DMS153 treated with DMSO at 0.1 percent for 48 hours (cell line): ENCODE data around the gene ASIC5.

Experiments
- DNase-seq: peaks from one replicate; lab custom pipeline; 2025; ENCODE audit not compliant: unreplicated experiment; lab: John Stamatoyannopoulos, UW

ASIC5 gene

DNA sequence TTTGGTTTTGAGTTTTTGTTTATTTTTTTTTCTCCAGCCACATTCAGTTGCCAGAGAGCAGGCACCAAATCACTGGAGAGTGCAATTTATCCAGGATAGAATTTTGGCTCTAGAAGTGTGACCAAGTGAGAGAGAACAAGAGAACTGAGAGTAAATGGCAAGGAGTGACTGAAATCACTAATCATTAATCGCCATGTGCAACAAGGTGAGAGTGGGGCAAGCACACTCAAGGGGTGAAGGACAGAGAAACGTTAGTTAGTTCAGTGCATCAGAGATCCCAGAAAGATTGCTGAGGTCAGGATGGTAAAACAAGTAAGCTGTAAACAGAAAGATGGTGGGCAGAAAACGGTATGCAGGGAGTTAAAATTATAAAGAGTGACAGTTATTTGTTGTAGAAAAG, 17.8 kb upstream of the ASIC5 start:
- DNase-seq, result no peak

DNA sequence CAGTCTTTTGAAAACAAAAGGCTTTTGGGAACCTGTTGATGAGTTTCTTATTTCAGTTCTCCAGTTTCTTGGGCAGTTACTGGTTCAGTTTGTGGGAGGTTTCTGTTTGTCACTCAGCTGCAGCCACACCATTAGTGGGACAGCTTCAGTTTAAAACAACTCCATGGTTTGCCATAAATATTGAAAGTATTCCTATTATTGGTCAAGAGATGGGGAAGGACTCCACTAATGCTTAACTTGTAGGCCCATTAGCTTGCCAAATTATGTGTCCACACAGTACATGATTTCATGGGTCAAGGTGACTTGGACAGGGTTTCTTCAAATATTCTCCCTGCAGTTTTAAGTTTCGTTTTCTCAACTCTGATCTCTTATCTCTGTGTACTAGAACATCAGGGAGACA, 15.5 kb upstream of the ASIC5 start:
- no peak for DNase-seq

DNA sequence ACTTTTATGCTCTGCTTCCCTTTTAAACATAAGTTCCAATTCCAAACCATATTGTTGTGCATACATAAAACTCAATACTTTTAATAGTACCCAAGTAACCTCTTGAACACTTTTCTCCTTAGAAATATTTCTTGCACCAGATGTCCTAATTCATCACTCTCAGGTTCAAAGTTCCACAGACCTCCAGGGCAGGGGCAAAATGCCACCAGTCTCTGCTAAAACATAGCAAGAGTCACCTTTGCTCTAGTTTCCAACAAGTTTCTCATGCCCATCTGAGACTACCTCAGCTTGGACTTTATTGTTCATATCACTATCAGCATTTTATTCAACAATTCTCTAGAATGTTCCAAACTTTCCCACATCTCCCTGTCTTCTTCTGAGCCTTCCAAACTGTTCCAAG, 13.7 kb upstream of the ASIC5 start:
- no peak for DNase-seq

DNA sequence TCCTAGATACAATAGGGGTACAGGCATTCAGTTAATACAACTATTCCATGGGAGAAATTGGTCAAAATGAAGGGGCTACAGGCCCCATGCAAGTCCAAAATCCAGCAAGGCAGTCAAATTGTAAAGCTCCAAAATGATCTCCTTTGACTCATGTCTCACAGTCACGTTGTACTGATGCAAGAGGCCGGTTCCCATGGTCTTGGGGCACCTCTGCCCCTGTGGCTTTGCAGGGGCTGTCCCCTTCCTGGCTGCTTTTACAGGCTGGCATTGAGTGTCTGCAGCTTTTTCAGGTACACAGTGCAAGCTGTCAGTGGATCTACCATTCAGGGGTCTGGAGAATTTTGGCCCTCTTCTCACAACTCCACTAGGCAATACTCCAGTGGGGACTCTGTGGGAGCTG, 12.5 kb upstream of the ASIC5 start:
- no peak for DNase-seq

DNA sequence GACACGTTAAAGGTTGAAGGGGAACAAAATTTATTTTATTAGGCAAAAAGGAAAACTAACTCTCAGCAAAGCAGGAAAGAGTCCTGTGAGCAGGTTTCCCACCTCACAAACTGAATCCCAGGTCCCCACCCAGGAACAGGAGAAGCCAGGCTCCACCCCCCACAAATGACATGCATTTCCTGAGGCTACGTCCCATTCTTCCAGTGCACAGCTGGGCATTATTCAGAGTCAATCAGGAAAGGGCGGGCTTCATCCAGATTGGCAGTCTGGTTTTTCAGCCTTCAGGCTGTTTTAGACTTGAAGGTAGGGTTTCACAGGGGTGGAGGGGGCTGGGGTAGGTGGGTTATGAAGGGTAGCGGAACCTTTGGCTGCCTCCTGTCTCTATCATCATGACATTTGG, 11.9 kb upstream of the ASIC5 start:
- no peak for DNase-seq

DNA sequence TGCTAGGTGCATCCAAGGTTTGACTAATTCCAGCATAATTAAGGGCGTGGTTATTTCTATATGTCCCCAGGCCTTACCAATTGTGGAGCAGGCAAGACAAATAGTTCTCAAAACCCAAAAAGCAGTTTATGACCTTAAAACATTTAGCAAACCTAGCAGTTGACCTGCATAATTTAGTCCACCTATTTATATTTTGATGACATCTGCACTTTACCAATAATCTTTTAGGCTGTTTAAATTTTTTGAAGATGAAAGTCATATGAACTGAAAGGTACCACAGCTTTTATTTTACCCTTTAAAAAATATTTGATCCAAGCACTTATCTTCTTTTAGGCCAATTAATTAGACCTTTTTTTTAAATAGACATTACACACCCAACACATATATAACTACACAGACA, 9.8 kb upstream of the ASIC5 start:
- no peak for DNase-seq

DNA sequence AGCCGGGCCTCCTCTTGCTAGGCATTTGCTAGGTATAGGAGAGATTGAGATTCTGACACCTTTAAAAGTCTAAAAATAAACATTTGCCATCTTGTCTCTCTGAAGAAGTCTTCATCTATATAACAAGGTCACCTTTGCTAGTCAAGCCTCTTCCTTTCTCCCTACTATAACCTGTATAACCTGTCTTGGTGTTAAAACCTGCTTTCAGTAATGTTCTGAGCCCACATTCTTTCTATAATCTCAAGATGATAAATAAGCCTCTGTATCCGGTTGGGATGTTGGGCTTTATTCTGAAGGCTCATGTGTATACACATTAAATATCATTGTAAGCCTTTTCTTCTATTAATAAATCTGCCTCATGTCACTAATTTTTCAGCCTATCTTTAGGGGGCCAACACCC, 10.2 kb downstream of the ASIC5 start:
- DNase-seq, result no peak

DNA sequence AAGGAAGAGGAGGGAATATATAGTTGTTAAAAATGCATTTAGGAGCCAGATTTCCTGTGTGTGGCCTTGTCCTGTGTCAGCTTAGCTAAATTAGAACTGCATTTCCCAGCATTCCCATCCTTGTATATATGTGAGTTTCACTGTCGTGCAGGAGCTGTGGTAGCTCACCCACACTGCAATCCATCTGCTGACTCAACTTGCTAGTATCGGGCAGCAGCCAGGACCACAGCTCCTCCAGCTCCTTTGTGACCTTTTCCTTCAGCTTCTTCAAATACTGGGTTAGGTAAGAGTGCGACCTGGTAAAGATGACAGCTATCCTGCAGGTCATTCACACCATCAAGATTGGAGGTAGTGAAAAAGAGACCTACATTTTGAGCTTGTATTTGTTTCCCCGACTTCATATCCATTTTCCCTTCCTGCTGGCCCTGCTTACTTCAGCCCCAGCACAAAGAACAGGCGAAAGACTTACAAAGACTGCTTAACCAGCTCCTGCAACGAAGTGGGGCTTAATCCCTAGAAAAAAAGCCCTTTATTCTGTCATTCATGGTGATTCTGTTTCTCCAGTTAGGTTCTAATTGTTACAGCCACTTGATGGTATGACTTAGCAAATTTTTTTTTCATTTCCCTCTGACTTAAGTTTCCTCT, 11.4 kb downstream of the ASIC5 start:
- no peak for DNase-seq

DNA sequence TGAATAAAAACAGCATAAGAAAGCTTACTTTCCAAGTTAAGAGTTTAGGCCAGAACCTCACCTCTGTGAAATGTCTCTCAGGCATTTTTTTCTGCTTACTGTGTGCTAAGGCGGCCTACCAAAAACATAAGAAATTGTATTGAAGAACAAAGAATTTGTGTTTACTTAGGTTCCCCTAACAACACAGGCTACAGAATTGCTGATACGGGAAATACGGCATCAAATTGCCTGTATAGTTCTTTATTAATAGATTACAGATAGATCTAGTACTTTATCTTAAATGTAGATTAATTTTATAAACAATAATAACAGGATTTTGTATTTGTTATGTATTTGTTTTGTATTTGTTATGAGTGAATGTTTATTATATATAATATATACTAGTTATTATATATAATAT, 12.9 kb downstream of the ASIC5 start:
- DNase-seq, result no peak

DNA sequence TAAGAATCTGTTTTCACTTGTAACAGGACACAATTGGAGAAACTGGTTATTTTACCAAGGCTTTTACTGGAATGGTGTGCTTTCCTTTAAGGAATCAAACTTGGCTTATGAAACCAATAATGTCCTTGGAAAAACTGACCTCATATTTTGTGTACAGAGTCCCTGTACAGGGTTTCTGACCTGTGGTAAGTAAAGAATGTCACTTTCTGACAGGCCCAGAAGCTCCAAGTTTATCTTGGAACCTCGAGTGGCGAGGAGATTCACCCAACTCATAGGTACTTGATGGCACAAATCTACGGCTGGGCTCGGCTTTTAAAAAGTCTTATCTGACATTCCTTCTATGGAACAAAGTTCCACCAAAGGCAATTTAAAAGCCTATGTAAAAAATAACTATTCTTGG, 17.0 kb downstream of the ASIC5 start:
- no peak for DNase-seq

DNA sequence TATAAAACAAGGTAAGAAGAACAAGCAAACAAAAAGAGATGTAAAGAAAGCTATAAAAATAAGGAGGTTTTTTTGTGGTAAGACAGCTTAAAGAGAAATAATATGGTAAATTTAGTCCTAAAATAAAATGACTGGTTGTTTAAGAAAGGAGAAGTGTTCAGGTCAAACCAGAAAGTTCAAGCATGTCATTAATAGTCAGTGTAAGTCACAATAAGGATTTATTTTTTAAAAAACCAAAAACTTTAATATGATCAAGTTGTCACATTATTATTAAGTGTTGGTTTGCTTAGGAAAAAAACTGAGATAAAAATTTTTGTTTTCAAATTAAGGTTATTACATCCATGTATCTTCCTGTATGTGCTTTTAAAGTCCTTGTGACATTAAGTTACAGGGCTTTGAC, 19.1 kb downstream of the ASIC5 start:
- no peak for DNase-seq

DNA sequence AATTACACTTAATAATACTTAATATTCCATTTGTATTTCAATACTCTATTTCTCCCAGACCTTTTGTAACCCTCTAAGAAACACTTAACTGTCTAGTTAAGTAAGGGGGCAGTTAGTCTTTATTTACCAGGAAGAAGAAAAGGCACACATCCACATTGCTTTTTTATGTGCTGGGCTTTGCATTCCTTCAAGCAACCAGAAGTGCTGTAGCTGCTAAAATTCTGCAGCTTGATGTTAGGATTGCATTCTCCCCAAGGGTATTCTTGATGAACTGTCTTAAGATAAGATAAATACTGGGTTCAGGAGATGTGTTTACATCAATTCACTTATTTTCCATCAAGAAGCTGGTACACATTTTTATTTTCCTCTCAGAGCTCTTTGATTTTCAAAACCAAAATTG, 24.0 kb downstream of the ASIC5 start:
- no peak for DNase-seq

DNA sequence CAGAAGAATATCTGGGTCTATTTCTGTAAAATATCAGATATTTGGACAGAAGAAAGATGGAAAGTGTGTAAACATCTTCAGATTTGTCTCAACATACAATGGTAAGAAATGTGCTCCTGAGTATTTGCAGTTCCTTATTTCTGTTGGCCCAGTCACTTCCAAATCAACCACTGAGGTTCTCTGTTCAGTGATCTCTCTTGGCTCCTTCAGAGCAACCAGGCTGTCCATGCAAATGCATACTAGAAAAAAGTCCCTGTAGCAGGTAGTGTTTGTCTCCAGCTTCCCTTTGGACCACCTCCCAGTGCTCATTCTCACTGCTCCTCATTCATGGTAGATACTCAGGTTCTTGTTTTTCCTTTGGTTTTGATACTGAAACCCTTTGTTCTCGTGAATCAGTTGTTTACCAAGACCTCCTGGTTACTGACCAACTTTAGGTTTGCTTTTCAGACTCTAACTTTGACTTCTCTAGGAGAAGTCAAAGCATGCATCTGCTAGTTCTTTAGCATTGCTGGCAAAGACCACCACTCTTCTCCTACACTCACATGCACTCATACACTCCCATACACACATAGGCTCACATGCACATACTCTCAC, 28.8 kb downstream of the ASIC5 start:
- no peak for DNase-seq

DNA sequence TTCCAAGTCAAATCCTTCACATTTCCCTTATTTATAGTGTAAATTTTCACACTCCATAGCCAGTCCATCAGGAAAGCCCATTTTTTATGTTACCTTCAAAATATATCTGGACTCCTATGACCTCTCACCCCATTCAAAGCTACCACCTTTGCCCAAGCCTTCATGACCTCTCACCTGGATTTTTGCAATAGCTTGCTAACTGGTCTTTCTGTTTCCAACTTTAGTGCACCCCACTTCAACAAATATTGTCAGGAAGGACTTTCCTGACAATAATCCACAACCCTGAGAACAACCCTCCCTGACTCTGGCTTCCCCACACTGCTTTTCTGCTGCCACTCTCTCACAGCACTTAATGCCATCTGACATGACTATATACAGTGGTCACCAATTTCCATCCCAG, 33.4 kb downstream of the ASIC5 start:
- no peak for DNase-seq

DNA sequence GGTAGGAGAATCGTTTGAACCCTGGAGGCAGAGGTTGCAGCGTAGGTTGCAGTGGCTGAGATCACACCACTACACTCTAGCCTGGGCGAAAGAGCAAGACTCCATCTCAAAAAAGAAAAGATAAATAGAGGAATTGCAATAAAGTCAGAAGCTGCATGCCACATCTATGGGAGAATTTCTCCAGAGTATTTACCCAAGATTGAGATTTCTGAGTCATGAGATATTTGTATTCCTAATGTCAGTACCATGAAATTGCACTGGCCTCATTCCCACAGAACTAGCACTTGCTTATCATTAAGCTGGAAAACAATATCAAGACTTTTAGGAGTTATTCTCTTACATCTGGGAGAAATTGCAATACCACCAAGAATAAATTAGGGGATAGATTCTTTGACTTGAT, 37.4 kb downstream of the ASIC5 start:
- DNase-seq, result no peak

DNA sequence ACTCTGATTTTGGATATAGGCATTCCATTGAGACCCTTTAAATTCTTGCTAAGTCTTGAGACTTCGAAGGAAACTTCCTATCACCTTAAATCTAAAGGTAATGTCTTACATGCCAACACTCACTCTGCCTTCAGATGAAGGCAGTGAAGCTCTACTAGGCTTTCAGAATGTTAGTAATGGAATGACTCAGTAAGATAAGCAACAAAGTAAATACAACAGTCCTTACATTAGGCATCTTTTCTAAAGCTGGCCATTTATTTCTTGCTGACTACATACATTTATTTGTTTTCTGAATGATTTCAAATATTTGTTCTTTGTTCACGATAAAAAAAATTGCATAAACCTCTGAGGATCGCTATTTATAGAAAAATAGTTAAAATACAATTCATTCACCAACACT, 43.5 kb downstream of the ASIC5 start:
- DNase-seq, result no peak

DNA sequence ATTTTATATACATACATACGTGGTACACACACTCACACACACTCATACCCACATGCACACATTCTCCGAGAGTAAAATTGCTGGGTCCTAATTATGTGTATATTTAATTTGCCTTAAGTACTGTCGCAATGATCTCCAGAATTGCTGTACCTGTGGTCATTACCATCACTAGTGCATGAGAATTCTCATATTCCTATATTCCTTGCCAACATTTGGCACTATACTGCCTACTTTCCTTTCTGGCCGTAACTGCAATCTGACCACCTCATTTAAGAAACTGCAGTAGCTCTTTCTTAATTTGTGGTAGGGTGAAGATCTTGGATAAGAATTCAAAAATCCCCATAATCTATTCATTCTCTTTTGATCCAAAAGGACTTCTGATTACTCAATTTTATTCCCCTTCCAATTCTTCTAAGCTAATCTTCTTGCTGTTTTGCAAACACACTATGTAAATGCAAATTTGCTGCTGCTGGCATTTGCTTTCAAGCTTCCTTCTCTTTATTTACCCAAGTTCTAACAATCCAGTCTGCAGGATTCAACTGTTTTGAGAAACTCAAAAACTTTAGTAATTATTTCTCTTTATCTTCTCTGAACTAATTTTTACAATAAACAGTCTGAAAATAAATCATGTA, 45.1 kb downstream of the ASIC5 start:
- no peak for DNase-seq

DNA sequence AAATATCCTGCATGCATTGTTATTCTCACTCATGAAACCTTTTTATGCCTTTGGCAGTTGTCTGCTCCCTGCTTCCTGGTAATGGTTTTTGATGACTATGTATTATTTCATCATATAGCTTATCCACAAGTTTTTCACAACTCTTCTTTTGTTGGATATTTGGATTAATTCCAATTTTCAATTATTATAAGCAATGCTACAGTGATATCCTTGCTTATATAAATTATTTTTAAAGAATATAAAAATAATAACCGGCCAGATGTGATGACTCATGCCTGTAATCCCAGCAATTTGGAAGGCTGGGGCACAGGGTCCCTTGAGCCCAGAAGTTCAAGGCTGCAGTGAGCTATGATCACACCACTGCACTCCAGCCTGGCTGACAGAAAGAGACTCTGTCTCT, 47.0 kb downstream of the ASIC5 start:
- DNase-seq, result no peak

DNA sequence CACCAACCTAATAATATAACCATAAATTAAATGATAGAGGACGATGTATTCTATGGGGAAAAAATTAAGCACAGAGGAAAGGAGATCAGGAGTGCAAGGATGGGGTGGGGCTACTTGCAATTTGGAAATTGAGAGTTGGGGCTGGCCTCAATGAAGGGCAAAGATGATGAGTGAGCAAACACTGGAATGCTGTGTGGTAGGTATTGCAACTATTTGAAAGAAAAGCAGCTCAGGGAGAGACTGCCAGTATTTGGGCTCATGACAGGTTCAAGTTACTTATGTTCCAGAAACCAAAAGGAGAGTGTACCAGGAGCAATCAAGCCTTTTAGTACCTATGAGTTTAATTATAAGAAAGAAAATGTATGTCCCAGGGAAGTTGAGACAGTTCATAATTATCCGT, 47.4 kb downstream of the ASIC5 start:
- DNase-seq, result no peak

DNA sequence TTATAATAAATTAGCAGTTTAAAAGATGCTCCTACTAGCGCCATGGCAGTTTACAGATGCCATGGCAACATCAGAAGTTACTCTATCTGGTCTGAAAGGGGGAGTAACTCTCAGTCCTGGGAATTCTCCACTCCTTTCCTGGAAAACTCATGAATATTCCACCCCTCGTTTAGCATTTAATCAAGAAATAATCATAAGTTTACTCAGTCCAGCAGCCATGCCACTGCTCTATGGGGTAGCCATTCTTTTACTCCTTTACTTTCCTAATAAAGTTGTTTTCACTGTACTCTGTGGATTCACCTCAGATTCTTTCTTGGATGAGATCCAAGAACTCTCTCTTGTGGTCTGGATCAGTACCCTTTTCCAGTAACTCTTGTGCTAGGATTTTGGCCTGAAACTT, 55.0 kb downstream of the ASIC5 start:
- no peak for DNase-seq

DNA sequence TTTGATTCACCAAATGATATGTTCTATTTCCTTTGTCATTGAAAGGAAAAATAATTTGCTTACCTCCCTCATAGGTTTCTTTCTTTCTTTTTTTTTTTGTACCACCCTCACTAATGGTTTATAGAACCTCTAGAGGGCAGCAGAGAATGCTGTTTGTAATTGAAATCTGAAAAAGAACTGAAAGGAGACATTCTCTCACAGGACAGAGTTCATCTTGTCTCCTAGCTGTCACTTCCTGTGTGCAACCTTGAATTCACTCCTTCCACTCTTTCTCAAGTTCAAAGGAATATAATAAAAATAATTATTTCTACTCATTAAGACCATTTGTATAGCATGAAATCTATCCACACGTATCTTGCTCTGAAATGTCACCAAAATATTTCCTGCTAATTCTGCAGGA, 56.2 kb downstream of the ASIC5 start:
- DNase-seq, result peak; percentile 47

DNA sequence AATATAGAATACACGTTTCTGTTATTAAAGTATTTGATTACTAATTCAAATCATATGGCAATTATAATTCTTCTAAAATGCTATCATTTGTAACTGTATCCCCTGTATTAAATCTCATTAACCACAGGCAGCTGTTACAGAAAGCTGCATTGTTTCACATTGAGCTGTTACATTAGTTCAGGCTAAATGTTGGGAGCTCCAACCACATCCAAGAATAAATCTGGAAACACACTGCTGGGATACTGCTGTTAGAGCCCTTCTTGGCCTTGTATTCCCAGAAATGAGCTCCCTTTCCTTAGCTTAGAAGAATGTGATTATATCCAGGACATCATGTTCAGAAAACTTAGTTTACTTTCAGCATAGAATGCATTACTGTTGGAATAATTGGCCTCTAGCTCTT, 59.1 kb downstream of the ASIC5 start:
- DNase-seq, result no peak

DNA sequence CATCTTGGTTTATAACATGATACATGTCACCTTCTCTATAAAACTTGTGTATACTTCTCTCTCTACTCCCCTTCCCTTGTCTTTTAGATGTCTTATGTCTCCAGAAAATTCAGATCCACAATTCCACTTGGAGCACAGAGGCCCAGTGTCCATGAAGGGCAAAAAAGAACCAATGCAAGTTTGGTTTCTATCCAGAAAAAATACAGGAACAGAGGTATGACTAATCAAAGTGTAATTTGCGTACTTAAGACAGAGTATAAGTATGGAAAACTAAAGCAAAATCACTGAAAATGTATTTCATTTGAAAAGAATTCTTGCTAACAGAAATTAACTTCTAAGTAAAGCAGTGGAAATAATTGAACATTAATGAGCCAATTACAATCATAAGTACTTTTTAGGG, 61.1 kb downstream of the ASIC5 start:
- no peak for DNase-seq
